Stimulated activated CD4-positive, alpha-beta T cell treated with anti-CD3 and anti-CD28 coated beads, TNF-alpha, amount 100 ng/mL, for 1 hour (primary cell): ENCODE results near the gene NPY2R.

ENCODE experiments used
- DNase-seq, 3 donors: peaks; one replicate each; pipeline ENCODE4 v3.0.0-alpha.2; 2020; ENCODE audit warnings: low read depth in 3 of 3, low spot score in 1 of 3

NPY2R gene, protein sequence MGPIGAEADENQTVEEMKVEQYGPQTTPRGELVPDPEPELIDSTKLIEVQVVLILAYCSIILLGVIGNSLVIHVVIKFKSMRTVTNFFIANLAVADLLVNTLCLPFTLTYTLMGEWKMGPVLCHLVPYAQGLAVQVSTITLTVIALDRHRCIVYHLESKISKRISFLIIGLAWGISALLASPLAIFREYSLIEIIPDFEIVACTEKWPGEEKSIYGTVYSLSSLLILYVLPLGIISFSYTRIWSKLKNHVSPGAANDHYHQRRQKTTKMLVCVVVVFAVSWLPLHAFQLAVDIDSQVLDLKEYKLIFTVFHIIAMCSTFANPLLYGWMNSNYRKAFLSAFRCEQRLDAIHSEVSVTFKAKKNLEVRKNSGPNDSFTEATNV

DNA sequence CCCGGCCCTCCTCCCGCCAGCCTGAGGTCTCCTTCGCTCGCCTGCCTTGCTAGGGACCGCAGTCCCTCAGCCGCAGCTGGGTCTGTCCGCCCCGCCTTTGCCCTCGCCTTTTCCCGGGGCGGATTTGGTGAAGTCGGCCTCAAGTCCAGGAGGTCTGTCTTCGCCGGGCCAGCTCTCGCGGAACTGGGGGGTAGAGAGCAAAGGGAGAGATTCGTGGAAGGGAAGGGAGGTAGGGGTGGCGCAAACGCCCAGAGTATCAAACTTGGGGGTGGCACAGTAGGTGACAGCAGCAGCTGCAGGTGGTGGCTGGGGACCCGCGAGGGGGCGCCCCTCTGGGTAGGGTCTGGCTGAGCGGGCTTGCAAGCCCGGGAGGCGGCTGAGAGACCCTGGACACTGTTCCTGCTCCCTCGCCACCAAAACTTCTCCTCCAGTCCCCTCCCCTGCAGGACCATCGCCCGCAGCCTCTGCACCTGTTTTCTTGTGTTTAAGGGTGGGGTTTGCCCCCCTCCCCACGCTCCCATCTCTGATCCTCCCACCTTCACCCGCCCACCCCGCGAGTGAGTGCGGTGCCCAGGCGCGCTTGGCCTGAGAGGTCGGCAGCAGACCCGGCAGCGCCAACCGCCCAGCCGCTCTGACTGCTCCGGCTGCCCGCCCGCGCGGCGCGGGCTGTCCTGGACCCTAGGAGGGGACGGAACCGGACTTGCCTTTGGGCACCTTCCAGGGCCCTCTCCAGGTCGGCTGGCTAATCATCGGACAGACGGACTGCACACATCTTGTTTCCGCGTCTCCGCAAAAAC lies at the start of gene NPY2R:
Gene NPY2R, plus strand, starts transcription at position 379 of the 797 bp plus-strand sequence. CDS start 5,304 bp downstream, outside the sequence.
- no peak for DNase-seq

DNA sequence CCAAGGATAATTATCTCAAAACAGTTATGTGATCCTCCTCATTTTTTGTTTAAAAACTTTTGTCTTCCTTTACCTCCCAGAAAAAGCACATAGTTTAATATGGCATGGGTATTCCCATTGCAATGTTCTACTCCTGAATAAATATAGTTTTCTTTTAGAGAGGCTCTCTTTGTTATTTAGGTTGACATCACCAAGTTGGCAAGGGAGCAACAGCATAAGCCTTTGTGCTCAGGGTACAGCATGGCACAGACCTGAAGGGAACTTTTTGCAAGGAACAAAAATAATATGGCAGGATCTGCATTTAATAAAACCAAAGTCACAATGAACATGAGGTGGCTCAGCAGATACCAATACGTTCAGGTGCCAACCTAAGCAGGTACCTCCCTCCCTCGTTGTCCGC lies 47.1 kb upstream of the NPY2R start:
- no peak for DNase-seq

DNA sequence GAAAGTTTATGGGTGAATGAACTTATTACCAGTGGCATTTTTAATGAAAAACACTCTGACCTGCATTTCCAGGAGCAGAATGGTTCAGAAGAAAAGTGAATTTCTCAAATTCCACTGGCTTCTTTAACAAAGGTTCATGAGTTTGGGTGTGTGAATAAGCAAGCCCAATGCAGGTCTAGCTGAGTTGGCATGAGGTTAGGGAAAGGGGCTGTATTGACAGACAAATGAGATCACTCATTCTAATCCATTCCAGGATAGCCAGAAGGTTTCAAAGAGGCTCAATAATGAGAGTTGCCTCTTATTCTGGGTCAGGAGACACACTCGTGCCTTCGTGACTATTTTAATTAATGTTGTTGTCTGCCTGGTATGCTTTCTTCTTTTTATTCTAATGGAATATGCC lies 43.7 kb upstream of the NPY2R start:
- DNase-seq = no peak

DNA sequence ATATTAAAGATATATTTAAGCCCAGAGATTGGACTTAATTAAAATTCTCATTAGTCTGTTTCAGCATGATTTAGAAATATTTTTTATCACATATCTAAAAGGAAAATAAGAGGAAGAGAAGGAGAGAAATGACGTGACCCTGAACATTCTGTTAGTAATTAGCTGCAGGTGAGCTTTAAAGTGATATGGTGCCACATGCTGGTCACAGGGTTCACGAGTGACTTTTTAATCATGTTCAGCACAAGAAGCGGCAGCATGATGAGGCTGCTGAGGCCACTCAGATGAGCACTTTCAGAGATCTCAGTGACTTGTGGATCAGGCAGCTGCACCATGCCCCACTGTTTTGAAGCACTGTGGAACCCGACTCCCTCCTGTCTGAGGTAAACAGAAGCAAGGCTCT lies 37.9 kb upstream of the NPY2R start:
- no peak for DNase-seq

DNA sequence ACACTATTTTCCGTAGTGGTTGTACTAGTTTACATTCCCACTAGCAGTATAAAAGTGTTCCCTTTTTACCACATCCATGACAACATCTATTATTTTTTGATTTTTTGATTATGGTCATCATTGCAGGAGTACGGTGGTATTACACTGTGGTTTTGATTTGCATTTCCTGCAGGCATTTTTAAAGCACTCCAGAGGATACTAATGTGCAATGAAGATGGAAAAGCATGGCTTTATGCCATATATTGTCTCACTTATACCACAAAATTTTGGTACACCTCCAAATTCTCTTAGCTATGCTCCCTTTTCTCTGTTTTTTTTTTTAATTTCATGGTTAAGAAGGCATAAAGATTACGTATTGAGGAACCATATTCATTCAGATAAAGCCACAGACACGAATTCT lies 35.1 kb upstream of the NPY2R start:
- DNase-seq = no peak

DNA sequence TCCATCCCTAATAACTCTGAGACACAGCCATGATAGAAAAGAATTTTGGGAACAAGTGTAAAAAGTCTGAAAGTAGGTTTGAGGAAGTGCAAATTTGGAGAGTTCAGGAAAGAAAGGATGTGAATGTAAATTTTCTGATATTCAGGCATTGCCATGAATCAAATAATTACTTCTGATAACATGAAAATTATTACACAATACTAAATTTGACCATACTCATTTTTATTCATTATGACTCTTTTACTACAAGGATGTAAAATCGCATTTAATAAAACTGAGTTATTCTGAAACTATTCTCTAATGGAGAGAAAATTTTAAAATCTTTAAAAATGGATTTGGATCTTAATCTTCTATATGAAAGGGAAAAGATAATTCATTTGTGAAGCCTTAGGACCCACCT lies 33.8 kb upstream of the NPY2R start:
- DNase-seq = no peak

DNA sequence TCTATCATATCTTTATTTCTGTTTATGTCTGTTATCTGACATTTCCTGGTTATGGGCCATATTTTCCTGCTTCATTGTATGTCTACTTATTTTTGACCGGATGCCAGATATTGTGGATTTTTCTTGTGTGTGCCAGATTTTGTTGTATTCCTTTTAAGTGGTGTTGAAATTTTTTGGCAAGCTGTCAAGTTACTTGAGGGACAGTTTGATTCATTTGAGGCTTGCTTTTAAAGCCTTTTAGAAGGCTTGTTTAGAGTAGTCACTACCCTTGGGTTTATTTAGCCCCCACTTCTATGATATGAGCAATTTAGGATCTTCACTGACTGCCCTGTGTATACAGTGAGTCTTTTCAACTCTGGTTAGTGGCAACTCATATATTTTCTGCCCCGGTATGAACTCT lies 29.2 kb upstream of the NPY2R start:
- DNase-seq = no peak

DNA sequence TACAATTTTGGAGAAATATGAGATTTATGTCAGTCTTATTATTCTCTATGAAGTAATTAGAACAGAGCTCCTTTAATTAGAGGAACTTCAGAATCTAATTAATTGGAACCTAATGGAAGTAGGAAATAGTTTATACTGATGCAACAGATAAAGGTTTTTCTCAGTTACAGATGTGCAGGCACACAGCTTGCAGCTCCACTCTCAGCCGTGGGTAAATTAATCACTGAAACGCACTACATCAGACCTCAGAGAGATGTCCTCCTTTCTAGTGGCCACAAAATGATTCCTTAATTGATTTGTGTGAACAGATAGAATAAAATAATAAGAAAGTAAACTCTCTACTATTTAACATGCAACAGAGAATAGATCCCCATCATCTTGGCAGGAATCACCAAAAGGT lies 21.5 kb upstream of the NPY2R start:
- no peak for DNase-seq

DNA sequence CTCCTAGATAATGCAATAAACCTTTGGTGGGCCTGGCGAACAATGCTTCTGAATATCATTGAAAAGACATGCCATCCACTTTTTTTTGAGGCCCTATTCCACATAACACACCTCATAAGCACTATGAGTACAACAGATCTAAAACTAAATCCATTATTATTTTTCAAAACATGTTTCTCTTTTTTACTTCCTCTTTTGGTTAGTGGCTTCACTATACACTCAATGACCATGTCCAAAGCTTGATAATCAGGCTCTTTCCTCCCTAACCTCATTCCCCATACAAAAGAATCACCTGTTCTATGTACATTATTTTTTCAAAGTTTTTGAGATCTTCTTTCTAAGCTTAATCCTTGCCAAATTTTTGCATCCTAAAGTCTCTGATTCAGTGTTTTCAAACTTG lies 20.4 kb upstream of the NPY2R start:
- no peak for DNase-seq

DNA sequence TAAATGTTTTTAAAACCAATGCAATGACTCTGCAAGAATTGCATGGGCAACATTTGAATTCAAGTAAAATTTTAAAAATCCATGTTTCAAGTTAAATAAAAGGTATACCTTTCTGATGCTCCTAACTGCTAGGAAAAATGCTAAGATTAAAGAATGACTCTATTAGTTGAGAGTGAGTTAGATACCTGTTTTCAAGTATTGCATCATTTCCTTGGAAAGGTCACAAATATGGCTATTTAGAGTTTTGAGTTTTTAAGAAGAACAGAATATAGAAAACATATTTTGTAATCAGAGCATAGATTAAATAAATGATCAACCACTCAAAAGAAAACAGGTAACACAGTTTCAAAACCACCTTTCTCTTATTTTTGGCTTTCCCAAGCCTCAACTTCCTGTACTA lies 18.3 kb upstream of the NPY2R start:
- DNase-seq = no peak

DNA sequence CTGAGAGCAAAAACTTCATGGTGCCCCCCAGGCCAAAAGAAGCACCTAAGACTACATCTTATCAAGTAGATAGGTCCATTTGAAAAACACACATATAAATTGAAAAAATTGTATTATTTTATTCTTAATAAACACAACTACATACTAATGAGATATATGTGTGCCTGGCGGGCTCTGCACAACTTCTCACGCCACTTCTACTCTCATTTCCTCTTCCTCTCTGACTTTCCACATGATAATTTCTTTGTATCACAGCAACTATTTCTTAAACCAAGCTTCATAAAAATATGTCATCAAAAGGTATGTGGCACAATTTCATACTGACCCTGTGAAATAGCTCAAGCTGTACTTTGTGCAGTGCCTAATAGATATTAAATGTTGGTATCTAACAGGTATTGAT lies 10.7 kb upstream of the NPY2R start:
- no peak for DNase-seq

DNA sequence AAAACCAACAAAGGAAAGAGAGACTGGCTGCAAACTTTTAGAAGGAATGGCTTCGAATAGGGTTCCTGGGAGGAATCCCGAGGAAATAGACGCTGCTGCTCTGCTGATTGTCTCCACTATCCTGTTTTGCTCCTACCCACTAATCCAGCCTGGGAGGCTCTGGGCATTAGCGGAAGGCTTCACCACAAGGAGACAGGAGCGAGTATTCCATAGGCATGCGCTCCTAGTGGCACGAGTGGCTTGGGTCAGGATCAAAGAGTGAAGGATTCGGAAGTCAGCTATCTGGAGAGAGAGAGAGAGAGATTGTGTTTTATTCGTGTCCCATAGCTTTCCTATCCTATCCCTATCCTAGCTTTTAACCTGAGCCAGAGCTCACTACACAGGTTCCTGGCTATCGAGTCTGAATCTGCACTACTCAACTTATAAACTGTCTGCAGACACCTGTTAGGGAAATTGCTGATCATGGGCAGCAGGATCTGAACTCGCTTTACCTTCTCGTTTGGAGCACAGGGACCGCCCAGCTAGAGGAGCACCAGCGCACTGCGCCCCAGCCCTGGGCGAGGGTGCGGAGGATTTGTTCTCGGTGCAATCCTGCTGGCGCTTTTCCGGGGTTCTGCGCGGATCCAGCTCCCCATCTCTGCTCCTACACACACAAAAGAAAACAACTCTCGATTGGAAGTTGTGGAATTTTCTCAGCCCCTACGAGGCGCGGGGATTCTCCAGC lies 740 bp upstream of the NPY2R start:
- DNase-seq = no peak

DNA sequence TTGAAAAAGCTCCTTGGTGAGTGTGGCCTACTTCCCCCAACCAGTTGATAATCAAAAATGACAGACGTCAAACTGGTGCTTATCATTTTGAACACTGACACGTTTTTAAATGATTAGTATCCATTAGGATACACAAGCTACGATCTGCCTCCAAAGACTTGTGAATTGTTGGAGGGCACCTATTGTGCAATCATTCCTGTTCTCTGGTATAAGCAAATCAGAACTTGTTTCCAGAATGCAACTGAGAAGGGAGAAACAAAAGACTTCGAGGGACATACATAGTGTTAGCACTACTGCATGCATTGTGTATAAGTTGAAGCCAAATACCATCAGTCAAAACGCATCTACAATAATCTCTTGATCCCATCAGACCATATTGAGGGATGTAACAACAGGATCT lies 11.6 kb downstream of the NPY2R start:
- no peak for DNase-seq

DNA sequence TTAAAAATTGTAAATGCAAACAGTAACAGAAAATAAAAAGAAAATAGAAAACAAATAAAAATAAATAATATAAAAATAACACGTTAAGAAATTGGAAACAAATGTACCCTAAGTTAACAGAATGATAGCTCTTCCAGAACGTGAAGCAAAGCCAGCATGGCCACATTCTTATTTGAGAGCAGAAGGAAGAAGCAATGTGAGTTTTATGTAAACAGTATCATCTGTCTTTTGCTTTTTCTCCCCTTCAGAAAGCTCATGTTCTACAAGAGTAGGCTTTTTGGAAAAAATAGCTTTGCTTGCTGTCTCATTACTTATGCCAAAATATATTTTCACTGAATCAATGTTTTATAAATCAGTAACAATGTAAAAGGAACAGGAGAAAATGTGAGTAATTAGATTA lies 18.7 kb downstream of the NPY2R start:
- DNase-seq = no peak

DNA sequence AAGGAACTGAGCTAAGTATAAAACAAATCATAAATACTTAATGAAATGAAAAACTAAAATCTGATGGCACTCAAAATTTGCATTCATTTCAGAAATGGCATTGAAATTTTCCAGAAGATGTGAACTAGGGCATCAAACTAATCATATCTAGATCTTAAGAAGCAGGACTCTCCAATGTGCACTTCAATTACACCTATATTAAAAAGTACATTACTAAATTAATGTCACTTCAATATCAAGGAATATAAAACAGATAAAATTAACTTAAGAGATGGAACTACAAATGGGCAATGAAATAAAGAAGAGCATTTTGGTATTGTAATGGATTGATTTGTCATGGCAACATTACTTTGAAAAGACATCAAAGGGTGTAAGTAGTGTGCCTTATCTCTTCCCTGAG lies 20.3 kb downstream of the NPY2R start:
- DNase-seq = no peak

DNA sequence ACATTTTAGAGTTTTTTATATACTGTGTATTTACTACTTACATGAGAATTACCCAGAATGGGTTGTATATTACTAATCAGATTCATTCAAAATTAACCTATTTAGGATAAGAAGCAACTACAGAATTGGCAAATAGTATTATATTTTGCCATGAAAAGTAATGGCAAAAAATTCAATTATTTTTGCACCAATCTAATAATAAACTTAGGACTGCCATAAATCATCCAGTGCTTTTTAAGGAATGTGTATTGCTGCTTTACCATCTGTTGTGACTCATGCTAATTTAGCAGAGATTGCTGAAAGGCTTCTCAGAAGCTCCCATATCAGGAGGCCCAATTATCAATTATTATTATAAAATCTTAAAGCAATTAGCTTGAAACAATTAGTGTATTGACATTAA lies 24.0 kb downstream of the NPY2R start:
- DNase-seq = no peak

DNA sequence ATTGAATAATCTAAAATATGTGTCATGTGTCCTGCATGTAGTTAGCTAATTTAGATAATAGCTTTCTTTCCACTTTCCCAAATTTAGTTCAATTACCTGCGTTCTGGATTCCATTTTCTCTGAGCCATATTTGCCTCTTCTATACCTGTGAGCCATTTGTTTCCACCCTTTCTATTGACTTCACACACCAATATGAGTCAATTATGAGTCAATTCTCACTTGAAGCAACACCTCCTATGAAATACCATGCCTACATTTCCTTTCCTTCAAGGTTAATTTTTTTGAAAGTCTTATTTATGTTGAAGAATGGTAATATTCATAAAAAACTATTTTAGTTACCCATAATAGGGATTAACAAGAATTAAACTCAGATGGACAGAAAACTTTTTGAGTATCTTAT lies 25.8 kb downstream of the NPY2R start:
- DNase-seq = no peak

DNA sequence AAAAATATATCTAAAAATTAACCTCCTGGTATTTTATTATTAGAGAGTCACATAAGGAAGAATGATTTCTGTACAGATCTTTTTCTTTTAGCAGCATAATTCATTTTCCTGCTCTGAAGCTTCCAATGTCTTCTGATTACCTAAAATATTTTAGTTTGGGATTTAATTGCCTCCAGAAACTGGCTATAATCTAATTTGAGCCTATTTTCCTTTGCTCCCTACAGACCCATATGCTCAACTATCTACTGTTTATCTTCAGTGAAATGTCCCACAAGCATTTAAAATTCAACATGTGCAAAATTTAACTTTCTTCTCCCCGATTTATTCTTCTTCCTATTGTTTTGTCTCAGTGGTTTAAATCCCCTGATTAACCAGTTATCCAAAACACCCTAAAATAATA lies 29.1 kb downstream of the NPY2R start:
- no peak for DNase-seq

DNA sequence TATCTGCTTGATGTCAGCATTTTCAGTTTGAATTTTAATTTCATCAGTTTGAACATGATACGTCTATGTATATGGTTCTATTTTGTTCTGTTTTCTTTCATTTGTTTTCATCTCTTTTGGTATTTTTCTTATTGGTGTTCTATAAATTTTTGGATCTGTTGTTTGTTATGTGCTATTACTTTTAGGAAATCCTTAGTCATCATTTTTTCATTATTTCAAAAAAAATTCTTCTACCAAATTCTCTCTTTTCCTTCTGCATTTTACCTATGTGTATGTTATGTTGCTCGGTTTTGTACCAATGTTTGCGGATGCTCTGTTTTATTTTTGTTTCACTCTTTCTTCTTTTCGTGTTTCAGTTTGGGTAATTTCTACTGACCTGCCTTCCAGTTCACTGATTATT lies 32.8 kb downstream of the NPY2R start:
- no peak for DNase-seq

DNA sequence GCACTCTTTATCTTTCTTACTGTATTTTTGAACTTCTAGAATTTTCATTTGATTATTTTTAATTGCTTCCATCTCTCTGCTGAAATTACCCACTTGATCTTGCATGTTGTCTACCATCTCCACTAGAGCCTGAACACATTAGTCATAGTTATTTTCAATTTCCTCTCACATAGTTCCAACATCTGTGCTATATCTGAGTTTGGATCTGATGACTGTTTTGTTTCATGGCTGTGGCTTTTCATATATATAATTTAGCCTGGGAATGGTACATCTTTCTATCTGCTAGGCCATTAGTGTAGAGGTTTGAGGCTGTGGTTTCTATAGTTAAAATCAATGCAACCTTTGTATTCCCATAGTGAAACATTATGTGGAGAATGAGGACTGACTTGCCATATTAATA lies 33.2 kb downstream of the NPY2R start:
- no peak for DNase-seq

DNA sequence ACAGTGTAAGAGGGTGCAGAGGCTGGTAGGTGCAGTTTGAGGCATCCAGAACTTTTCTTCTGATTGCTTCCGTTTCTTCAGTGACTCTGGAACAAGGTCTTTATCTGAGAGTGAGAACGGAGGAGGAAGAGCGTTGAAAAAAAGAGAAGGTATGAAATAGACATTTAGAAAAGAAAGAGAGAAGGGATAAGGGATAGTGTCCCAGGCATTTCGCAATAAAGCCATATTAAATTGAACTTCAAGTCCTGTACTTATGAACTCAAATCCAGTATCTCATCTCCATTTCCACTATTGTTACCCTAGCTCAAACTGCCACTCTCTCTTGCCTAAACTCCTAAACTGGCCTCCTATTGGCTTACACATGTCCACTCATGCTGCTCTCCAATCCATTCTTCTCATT lies 36.7 kb downstream of the NPY2R start:
- DNase-seq = no peak
